Measurements from ENCODE around the gene LTBP1. TPM values are rescaled to one million over a fixed set of nuclear protein-coding genes. Genes with fewer than 3 reads are reported as not detected.

LTBP1 gene
- total RNA-seq, 1 experiment from 2014 or later: 8.7 TPM

DNA sequence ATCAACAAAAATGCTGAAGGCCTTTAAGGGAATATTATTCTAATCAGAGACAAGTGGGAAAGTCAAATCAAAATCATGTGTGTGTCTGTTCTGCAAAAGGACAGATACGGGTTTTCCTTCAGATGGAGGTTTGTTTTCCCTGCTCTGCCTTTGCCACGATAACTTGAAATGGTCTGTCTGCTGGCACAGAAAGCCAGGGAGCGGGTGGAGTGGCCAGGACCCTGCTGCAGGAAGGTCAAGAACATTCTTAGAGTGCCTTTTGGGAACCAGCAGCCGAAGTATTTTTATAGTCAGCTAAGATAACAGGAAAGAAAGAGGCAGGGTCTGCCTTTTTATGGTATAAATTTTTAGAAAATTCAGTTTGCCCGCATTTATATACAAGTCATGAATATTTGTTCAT is 234.2 kb downstream of the LTBP1 start:
- no peaks in the 10 kb centered on the region; the same call in 1 of the 2 replicates for H3K9me3 ChIP-seq (replicated peaks)
- no peak overlapping the region for H3K27ac ChIP-seq
- no peak for DNase-seq (ENCODE audit: low read depth in 1 of 2, low spot score in 2 of 2)
- no peaks in the 10 kb centered on the region; the same call in 1 of the 2 replicates for H3K36me3 ChIP-seq
- no peaks in the 10 kb centered on the region for H3K4me1 ChIP-seq (replicated peaks)
- H3K27me3 ChIP-seq (replicated peaks): no peaks in the 10 kb centered on the region
- H3K4me3 ChIP-seq: no peak overlapping the region

DNA sequence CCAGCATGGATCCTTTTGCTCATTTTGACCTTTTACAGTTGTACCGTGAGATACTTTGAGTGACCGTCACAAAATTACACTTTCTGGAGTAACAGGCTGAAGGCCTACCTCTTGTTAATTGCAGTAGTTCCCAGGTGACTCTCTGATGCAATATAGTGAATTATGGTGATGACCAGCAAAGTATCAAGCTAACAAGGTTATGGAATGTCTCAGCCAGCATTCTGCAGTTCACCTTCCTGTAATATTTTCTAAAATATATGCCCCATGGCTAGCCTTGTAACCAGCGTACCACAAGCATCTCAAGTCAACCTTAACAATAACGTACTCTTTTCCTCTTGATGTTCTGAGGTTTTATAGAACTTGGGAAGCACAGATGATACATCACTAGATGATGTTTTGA is 234.7 kb downstream of the LTBP1 start:
- no peak overlapping the region for H3K4me3 ChIP-seq
- DNase-seq (ENCODE audit: low read depth in 1 of 2, low spot score in 2 of 2): no peak
- H3K4me1 ChIP-seq (replicated peaks): no peaks in the 10 kb centered on the region
- H3K36me3 ChIP-seq: no peaks in the 10 kb centered on the region; the same call in 1 of the 2 replicates
- no peaks in the 10 kb centered on the region for H3K27me3 ChIP-seq (replicated peaks)
- no peak overlapping the region for H3K27ac ChIP-seq
- no peaks in the 10 kb centered on the region; the same call in 1 of the 2 replicates for H3K9me3 ChIP-seq (replicated peaks)

DNA sequence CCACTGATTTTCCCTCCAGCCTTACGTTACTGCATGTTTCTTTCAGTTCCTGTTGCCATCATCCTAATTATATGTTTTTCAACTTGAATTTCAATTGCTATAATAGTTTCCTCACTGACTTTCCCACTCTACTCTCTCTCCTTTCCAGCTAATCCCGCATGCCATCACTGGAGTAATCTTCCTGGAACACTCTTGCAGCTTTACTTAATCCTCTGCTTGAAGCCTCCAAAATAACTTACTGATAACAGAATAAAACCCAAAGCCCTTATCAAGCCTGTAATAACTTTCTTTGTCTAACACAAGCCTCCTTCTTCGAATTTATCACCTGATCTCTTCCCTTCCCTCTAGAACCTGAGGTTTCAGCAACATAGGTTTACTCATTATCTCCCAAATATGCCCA is 237.3 kb downstream of the LTBP1 start:
- no peak for DNase-seq (ENCODE audit: low read depth in 1 of 2, low spot score in 2 of 2)
- Histone ChIP-seq H3K4me3 (no peak overlapping the region), H3K27ac (no peak overlapping the region), H3K27me3 (replicated peaks) (no peaks in the 10 kb centered on the region), H3K36me3 (no peaks in the 10 kb centered on the region; the same call in 1 of the 2 replicates), H3K4me1 (replicated peaks) (no peaks in the 10 kb centered on the region), H3K9me3 (replicated peaks) (no peaks in the 10 kb centered on the region; the same call in 1 of the 2 replicates)

DNA sequence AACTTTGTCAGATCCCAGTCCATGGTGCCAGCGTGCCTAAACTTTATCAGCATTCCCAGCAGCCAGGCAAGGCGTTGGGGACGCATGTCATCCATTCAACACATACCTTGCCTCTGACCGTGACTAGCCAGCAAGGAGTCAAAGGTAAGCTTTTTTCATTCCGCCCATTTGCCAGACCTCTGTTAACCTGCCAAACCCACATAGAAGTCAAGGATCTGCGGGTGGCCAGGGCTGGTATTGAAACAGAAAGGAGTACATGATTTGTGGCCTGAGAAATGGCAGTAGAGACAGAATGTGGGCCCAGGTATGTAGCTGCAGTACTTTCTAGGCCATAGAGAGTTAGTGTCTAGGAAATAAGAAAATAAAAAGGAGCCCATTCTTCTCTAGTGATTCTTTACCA is 240.2 kb downstream of the LTBP1 start:
- Histone ChIP-seq H3K4me3 (no peak overlapping the region), H3K36me3 (no peaks in the 10 kb centered on the region; the same call in 1 of the 2 replicates), H3K9me3 (replicated peaks) (no peaks in the 10 kb centered on the region; the same call in 1 of the 2 replicates), H3K4me1 (replicated peaks) (no peaks in the 10 kb centered on the region), H3K27me3 (replicated peaks) (no peaks in the 10 kb centered on the region), H3K27ac (no peak overlapping the region)
- DNase-seq (ENCODE audit: low read depth in 1 of 2, low spot score in 2 of 2): no peak

DNA sequence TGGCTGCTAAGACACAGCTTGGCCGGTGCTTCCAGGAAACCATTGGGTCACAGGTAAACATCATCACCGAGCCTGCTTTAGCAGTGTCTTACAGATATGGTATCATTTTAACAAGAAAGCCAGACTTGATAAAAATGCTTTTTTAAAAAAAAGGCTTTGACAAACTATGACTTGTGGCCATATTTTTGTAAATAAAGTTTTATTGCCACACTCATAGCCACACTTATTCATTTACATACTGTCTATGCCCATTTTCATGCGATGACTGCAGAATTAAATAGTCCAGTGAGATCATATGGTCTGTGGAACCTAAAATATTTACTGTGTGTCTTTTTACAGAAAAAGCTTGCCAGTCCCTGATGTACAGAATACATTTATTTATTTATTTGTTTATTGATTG is 242.0 kb downstream of the LTBP1 start:
- no peaks in the 10 kb centered on the region for H3K4me1 ChIP-seq (replicated peaks)
- H3K4me3 ChIP-seq: no peak overlapping the region
- no peaks in the 10 kb centered on the region for H3K27me3 ChIP-seq (replicated peaks)
- H3K27ac ChIP-seq: no peak overlapping the region
- DNase-seq (ENCODE audit: low read depth in 1 of 2, low spot score in 2 of 2): no peak
- H3K9me3 ChIP-seq (replicated peaks): no peaks in the 10 kb centered on the region; the same call in 1 of the 2 replicates
- no peaks in the 10 kb centered on the region for H3K36me3 ChIP-seq

DNA sequence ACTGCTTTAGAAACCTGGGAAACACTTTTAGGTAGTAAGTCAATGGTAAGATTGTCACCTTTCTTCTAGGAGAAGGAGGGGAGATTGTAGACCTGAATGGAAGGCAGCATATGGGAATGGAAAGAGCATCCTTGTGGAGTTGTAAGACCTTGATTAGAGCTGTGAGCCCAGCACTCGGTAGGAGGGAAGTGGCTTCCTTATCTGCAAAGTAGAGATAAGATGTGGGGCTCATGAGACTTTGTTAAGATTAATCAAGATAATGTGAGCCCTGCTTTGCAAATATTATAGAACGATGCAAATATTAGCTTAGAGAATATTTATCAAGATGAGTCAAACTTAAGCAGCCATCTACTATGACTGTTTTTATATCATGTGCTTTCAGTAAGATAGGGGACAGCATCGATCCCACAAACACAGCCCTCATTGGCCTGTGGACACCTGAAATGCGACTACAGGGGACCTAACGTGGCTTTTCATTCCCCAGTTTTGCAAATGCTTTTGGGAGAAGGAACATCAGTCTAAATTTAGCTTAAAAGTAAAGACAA is 243.7 kb downstream of the LTBP1 start:
- Histone ChIP-seq H3K9me3 (replicated peaks) (no peaks in the 10 kb centered on the region), H3K4me1 (replicated peaks) (no peaks in the 10 kb centered on the region), H3K27me3 (replicated peaks) (no peaks in the 10 kb centered on the region), H3K27ac (no peak overlapping the region), H3K4me3 (no peak overlapping the region), H3K36me3 (no peaks in the 10 kb centered on the region)
- DNase-seq (ENCODE audit: low read depth in 1 of 2, low spot score in 2 of 2): no peak

DNA sequence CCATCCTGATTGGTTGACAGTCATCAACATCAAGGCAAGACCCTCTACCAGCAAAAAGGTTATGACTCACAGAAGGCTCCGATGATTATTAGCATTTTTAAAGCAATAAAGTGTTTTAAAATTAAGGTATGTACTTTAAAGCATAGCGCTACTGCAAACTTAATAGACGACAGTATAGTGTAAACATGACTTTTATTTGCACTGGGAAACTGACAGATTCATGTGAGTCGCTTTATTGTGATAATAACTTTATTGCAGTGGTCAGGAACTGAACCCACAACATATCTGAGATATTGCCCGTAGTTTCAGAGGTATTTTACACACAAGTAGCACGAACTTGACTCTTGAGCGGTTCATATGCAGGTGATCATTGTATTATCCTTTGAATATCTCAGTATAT is 249.1 kb downstream of the LTBP1 start:
- DNase-seq (ENCODE audit: low read depth in 1 of 2, low spot score in 2 of 2): no peak
- no peaks in the 10 kb centered on the region for H3K27me3 ChIP-seq (replicated peaks)
- H3K4me1 ChIP-seq (replicated peaks): no peaks in the 10 kb centered on the region
- no peaks in the 10 kb centered on the region for H3K36me3 ChIP-seq
- no peak overlapping the region for H3K27ac ChIP-seq
- no peaks in the 10 kb centered on the region for H3K9me3 ChIP-seq (replicated peaks)
- no peak overlapping the region for H3K4me3 ChIP-seq

DNA sequence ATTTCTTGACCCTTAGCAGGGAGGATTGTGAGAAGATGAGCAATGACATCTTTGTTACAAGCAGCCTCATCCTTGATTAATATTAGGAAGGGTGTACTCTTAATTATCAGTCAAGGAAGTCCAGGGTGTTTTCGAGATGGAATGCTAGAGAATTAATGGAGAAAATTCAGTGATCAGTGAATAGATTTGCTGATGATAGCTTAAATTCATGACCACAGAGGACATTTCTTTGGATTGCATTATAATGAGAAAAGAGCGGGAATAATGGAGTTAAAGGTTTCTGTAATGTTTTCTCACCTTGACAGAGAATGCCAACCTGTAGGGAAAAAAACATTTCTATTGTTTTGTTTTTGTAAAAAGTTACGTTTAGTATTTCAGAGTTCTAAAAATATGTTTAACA is 249.9 kb downstream of the LTBP1 start:
- no peak for DNase-seq (ENCODE audit: low read depth in 1 of 2, low spot score in 2 of 2)
- no peaks in the 10 kb centered on the region for H3K4me1 ChIP-seq (replicated peaks)
- no peak overlapping the region for H3K4me3 ChIP-seq
- H3K27ac ChIP-seq: no peak overlapping the region
- no peaks in the 10 kb centered on the region for H3K27me3 ChIP-seq (replicated peaks)
- H3K36me3 ChIP-seq: no peaks in the 10 kb centered on the region
- H3K9me3 ChIP-seq (replicated peaks): no peaks in the 10 kb centered on the region

DNA sequence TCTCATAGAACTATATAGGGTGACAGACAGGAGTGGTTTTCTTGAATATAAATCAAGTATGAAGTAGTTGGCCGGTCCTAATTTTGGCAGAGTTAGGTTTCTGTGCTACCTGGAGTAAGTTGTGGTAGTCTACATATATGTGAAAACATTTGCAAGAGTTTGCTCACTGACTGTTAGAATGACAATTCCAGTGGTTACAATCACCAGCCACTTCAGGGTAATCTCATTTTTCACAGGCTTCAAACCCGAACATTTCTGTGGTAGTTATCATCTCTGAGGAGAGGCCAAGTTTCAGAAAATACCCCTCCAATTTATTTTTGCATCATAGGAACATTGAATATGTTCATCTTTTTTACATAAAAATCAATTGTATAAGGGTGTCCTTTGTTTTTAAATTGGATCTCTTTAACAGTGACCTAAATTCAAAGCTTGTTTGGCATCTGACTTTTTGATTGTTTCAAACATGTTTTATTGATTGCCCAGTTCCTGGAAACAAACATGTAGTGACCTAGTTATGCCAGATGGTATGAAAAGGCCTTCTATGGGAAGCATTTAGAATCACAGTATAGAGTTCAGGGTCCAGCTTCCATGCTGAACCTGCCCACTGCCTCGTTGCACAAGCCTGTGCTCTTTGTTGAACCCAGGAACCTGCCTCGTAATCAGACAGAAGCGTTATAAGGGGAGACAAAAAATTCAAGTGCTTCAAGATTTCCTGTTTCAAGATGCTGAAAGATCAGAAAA is 250.6 kb downstream of the LTBP1 start:
- H3K27ac ChIP-seq: no peak overlapping the region
- no peaks in the 10 kb centered on the region for H3K36me3 ChIP-seq
- H3K27me3 ChIP-seq (replicated peaks): no peaks in the 10 kb centered on the region
- H3K4me3 ChIP-seq: no peak overlapping the region
- H3K9me3 ChIP-seq (replicated peaks): no peaks in the 10 kb centered on the region
- no peaks in the 10 kb centered on the region for H3K4me1 ChIP-seq (replicated peaks)
- DNase-seq (ENCODE audit: low read depth in 1 of 2, low spot score in 2 of 2): no peak

DNA sequence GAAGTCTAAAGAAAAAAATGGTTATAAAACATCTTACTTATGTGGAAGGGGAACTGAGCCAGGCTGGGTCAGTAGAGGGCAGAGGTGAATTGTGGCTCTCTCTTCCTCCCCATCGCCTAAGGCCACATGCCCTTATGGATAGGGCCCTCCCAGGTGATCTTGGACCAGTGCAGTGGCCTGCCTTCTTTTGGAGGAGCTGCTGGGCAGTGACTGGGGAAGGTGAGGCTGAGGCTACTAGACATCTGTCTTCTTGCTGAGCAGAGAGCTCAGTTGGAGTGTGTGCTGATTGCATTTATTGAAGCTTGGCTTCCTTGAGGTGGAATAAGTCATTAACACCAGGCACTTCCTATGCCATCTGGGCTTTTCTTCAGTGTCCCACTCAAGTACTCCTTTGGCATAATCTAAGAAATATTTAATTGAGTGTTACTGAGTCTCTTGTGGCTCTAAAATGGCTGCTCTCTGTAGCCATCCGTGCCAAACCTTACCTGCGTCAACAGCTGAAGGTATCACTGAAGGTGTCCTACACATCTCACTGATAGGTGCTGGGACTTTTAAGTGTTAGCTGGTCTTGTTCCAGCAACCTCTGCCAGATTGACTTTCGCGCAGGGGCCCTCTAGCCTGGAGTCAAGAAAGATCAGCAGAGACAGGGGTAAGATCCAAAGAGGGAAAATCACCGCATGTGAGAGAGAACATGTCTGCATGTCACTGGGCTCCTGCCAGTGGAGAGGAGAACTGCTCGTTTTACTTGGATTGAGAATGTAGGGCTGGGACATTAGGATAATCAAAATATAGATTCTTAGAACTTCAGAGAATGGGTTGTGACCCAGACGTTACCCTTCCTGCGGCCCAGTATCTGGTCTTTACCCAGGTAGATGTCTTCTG is 256.1 kb downstream of the LTBP1 start:
- Histone ChIP-seq H3K9me3 (replicated peaks) (no peaks in the 10 kb centered on the region), H3K27me3 (replicated peaks) (no peaks in the 10 kb centered on the region), H3K27ac (no peak overlapping the region), H3K4me3 (no peak overlapping the region), H3K36me3 (no peaks in the 10 kb centered on the region), H3K4me1 (replicated peaks) (no peaks in the 10 kb centered on the region)
- no peak for DNase-seq (ENCODE audit: low read depth in 1 of 2, low spot score in 2 of 2)

DNA sequence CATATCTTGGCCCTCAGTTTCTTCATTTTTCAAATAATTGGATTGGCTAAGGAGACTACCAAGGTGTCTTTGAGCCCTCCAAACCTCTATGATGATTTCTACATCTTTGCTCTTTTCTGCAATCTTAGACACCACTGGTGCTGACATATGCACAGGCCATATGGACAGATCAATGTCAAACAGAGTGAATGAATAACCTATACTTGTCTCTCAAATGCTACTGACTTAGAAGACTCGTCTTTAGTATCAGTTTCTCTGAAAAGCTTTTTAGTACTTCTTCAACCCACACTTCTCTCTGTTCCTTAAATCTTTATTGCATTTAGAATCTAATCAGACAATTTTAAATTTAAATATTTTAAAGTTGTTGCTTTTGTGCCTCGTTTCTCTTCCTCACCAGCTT is 258.2 kb downstream of the LTBP1 start:
- DNase-seq (ENCODE audit: low read depth in 1 of 2, low spot score in 2 of 2): no peak
- Histone ChIP-seq H3K4me3 (no peak overlapping the region), H3K27me3 (replicated peaks) (no peaks in the 10 kb centered on the region), H3K27ac (no peak overlapping the region), H3K36me3 (no peaks in the 10 kb centered on the region), H3K4me1 (replicated peaks) (peaks cover 2% of the 10 kb centered on the region), H3K9me3 (replicated peaks) (no peaks in the 10 kb centered on the region)

DNA sequence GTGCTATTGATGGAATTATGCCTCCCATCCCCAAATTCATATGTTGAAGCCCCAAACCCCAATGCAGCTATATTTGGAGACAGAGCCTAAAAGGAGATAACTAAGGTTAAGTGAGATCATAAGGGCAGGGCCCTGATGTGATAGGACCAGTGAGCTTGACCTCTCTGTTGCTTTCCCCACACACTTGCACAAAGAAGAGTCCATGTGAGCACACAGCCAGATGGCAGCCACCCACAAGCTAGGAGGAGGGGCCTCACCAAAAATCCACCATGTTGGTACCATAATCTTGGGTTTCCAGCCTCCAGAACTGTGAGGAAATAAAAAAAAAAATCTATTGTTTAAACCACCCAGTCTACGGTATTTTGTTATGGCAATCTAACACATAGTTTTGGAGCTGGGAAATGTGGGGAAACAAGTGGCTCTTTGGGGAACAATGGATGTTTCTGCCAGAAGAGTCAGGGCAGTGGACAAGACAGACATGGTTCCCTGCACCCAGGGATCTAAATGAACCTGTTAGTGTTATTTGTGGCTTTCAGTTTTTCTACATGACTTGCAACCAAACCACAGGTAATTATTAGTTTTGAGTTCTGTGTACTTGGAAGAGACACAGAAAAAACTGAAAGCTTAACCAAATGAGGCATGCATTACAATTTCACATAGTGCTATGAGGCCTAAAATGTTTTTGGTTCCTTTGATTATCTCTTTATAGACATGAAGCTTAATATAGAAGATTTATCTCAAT is 259.1 kb downstream of the LTBP1 start:
- Histone ChIP-seq H3K27me3 (replicated peaks) (no peaks in the 10 kb centered on the region), H3K36me3 (no peaks in the 10 kb centered on the region), H3K4me1 (replicated peaks) (peaks cover 12% of the 10 kb centered on the region), H3K4me3 (no peak overlapping the region), H3K9me3 (replicated peaks) (no peaks in the 10 kb centered on the region), H3K27ac (no peak overlapping the region)
- DNase-seq (ENCODE audit: low read depth in 1 of 2, low spot score in 2 of 2): no peak

DNA sequence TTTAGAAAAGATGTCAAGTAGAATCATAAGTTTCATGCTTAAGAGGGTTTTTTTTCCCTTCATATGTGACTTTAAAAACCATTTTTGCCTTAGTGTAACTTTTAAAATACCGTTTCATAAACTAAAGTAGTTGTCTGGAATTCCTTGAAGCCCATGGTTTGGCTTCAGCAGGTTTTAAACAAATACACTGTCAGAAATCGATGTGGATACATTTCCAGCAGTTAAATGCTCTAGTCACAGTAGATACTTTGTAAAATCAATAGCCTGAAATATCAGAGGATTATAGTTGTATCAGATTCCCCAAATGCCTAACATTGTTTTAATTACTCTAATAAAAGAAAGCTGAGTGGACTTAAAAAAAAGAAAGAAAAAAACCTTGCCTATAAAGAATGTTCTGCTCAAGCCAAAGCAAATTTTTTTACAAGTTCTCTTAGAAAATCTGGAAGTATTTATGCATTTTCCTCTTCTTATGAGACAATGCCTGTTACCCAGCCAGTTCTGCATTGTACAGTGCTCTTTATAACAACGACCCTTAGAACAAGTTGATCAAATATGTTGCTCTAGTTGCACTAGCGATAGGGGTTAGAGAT is 260.5 kb downstream of the LTBP1 start:
- H3K4me1 ChIP-seq (replicated peaks): peaks cover 25% of the 10 kb centered on the region
- no peak overlapping the region for H3K4me3 ChIP-seq

More for the DNA sequence above, 260.5 kb downstream of the LTBP1 start:
- Histone ChIP-seq H3K36me3 (no peaks in the 10 kb centered on the region), H3K27me3 (replicated peaks) (no peaks in the 10 kb centered on the region), H3K9me3 (replicated peaks) (no peaks in the 10 kb centered on the region), H3K27ac (no peak overlapping the region)
- DNase-seq (ENCODE audit: low read depth in 1 of 2, low spot score in 2 of 2): no peak

Measured in SJSA1 (cell line).